Mesendoderm (in vitro differentiated cells): Measurements from ENCODE around the gene PPFIBP2.

Experiments used
- DNase-seq: peaks from one replicate; pipeline ENCODE4 v3.0.0; 2013
- H2AK5ac ChIP-seq: 2 replicates; pipeline ENCODE4 v1.6.1; 2013; ENCODE audit warnings: low read length, inconsistent platforms
- H2BK120ac ChIP-seq: 2 replicates; pipeline ENCODE4 v1.6.1; 2013; ENCODE audit warnings: low read depth, mild to moderate bottlenecking, low read length, moderate library complexity, mixed read lengths
- H2BK15ac ChIP-seq: replicated peaks from 2 replicates; pipeline ENCODE4 v1.6.1; 2013; ENCODE audit warnings: low read depth, mild to moderate bottlenecking, moderate library complexity
- H2BK5ac ChIP-seq: 2 replicates; pipeline ENCODE4 v1.6.1; 2013; ENCODE audit warnings: low read length, inconsistent platforms
- H3K18ac ChIP-seq: 2 replicates; pipeline ENCODE4 v1.6.1; 2013; ENCODE audit warnings: mild to moderate bottlenecking, low read length, mixed read lengths
- H3K23ac ChIP-seq: one replicate; pipeline ENCODE4 v1.6.1; 2013; ENCODE audit warnings: low read length
- H3K27ac ChIP-seq: 2 replicates; pipeline ENCODE4 v1.5.1; 2013; ENCODE audit warnings: low read depth, mild to moderate bottlenecking, inconsistent platforms, low read length, moderate library complexity
- H3K27me3 ChIP-seq: 2 replicates; pipeline ENCODE4 v1.6.1; 2013; ENCODE audit warnings: low read length, control low read depth, mild to moderate bottlenecking, inconsistent platforms; ENCODE audit not compliant: insufficient read depth, poor library complexity
- H3K36me3 ChIP-seq: 2 replicates; pipeline ENCODE4 v1.6.1; 2013; ENCODE audit warnings: low read length, inconsistent platforms; ENCODE audit not compliant: control insufficient read depth, insufficient read depth
- H3K4ac ChIP-seq: one replicate; pipeline ENCODE4 v1.6.1; 2013; ENCODE audit warnings: low read depth, mild to moderate bottlenecking, low read length, moderate library complexity
- H3K4me1 ChIP-seq: 2 replicates; pipeline ENCODE4 v1.6.1; 2013; ENCODE audit warnings: low read depth, low read length, inconsistent platforms; ENCODE audit not compliant: control insufficient read depth
- H3K4me2 ChIP-seq: 2 replicates; pipeline ENCODE4 v1.6.1; 2013; ENCODE audit warnings: low read length
- H3K4me3 ChIP-seq: 2 replicates; pipeline ENCODE4 v1.5.1; 2013; ENCODE audit warnings: mild to moderate bottlenecking, low read length
- H3K56ac ChIP-seq: one replicate; pipeline ENCODE4 v1.6.1; 2013; ENCODE audit warnings: low read length
- H3K79me1 ChIP-seq: 2 replicates; pipeline ENCODE4 v1.6.1; 2013; ENCODE audit warnings: low read length, inconsistent platforms
- H3K79me2 ChIP-seq: 2 replicates; pipeline ENCODE4 v1.6.1; 2013; ENCODE audit warnings: mild to moderate bottlenecking, low read length; ENCODE audit not compliant: control insufficient read depth, insufficient read depth
- H3K9ac ChIP-seq: 2 replicates; pipeline ENCODE4 v1.6.1; 2013; ENCODE audit warnings: low read length, inconsistent platforms
- H4K5ac ChIP-seq: one replicate; pipeline ENCODE4 v1.6.1; 2013; ENCODE audit warnings: low read length
- H4K8ac ChIP-seq: one replicate; pipeline ENCODE4 v1.6.1; 2013; ENCODE audit warnings: low read depth, mild to moderate bottlenecking, control low read depth, low read length, moderate library complexity
- WGBS: extraction: QIAGEN DNeasy Blood & Tissue Kit; methylation state at CpG from one replicate; pipeline ENCODE4 v1.1.7; 2013; ENCODE audit warnings: low lambda C conversion rate, missing lambda C conversion rate; ENCODE audit not compliant: insufficient coverage; ENCODE audit errors: extremely low coverage; 5-methylcytosine and 5-hydroxymethylcytosine counted together

The PPFIBP2 gene

GRCh38 chr11:7559398-7560283 lies 45.8 kb downstream of the PPFIBP2 start:
- Histone ChIP-seq H2AK5ac (no peak overlapping the region), H3K23ac (no peak overlapping the region), H3K36me3 (no peaks in the 10 kb centered on the region), H3K9ac (no peak overlapping the region), H3K56ac (no peak overlapping the region), H2BK15ac (no peak overlapping the region), H3K79me1 (no peaks in the 10 kb centered on the region), H2BK120ac (no peak overlapping the region), H3K4me3 (no peak overlapping the region), H3K4me1 (no peaks in the 10 kb centered on the region), H4K8ac (no peak overlapping the region), H3K79me2 (no peaks in the 10 kb centered on the region), H3K4me2 (no peak overlapping the region), H2BK5ac (no peak overlapping the region), H3K27ac (no peak overlapping the region), H3K18ac (no peak overlapping the region), H4K5ac (no peak overlapping the region), H3K4ac (no peak overlapping the region), H3K27me3 (no peaks in the 10 kb centered on the region)
- DNase-seq, result no peak
- no CpG with 5 or more reads among the region's 4 CpGs for WGBS

- Histone ChIP-seq H3K79me1 (no peaks in the 10 kb centered on the region), H2BK5ac (no peak overlapping the region), H4K5ac (no peak overlapping the region), H3K36me3 (no peaks in the 10 kb centered on the region), H2BK120ac (no peak overlapping the region), H3K27ac (no peak overlapping the region), H3K18ac (no peak overlapping the region), H3K27me3 (no peaks in the 10 kb centered on the region), H3K56ac (no peak overlapping the region), H3K4me2 (no peak overlapping the region), H3K9ac (no peak overlapping the region), H3K4ac (no peak overlapping the region), H3K79me2 (no peaks in the 10 kb centered on the region), H4K8ac (no peak overlapping the region), H3K23ac (no peak overlapping the region), H2BK15ac (no peak overlapping the region), H2AK5ac (no peak overlapping the region), H3K4me3 (no peak overlapping the region), H3K4me1 (no peaks in the 10 kb centered on the region)
- no peak for DNase-seq
- no CpG with 5 or more reads among the region's 2 CpGs for WGBS
Observed at GRCh38 chr11:7561562-7561961, 47.8 kb downstream of the PPFIBP2 start.

GRCh38 chr11:7563281-7563680 lies 49.5 kb downstream of the PPFIBP2 start:
- Histone ChIP-seq H3K56ac (no peak overlapping the region), H4K8ac (no peak overlapping the region), H3K18ac (no peak overlapping the region), H3K27me3 (no peaks in the 10 kb centered on the region), H2BK15ac (no peak overlapping the region), H2BK5ac (no peak overlapping the region), H3K9ac (no peak overlapping the region), H2AK5ac (no peak overlapping the region), H3K4me3 (no peak overlapping the region), H3K4ac (no peak overlapping the region), H2BK120ac (no peak overlapping the region), H3K79me2 (no peaks in the 10 kb centered on the region), H3K23ac (no peak overlapping the region), H3K4me2 (no peak overlapping the region), H3K27ac (no peak overlapping the region), H3K36me3 (no peaks in the 10 kb centered on the region), H3K79me1 (no peaks in the 10 kb centered on the region), H3K4me1 (no peaks in the 10 kb centered on the region), H4K5ac (no peak overlapping the region)
- no CpG with 5 or more reads among the region's 2 CpGs for WGBS
- no peak for DNase-seq

DNA sequence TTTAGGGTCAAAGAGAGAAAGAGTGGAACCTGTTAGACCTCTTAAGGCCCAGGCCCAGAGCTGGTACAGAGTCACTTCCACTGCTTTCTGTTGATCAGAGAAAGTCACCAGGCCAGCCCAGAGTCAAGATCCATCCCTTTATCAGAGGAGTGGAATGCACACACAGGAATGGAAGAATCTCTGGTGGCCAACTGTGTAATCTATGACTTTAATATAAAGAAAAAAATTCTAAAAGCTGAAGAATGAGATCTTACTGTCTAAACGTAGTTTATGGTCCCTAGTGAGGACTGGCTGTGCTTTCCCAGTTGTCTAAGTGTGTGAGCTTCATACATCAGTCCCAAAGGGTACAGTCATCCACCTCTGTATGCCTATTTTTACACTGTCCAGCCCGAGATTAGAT lies 51.0 kb downstream of the PPFIBP2 start:
- WGBS, result no CpG with 5 or more reads among the region's 2 CpGs
- no peak overlapping the region for H4K8ac ChIP-seq
- no peak overlapping the region for H3K4me2 ChIP-seq
- DNase-seq, result no peak
- H4K5ac ChIP-seq, result no peak overlapping the region
- H2BK5ac ChIP-seq, result no peak overlapping the region
- H3K23ac ChIP-seq, result no peak overlapping the region
- no peaks in the 10 kb centered on the region for H3K79me2 ChIP-seq
- H3K4me1 ChIP-seq, result no peaks in the 10 kb centered on the region
- no peak overlapping the region for H2AK5ac ChIP-seq
- H2BK15ac ChIP-seq, result no peak overlapping the region
- no peak overlapping the region for H2BK120ac ChIP-seq
- no peak overlapping the region for H3K4me3 ChIP-seq
- no peak overlapping the region for H3K56ac ChIP-seq
- H3K18ac ChIP-seq, result no peak overlapping the region
- no peaks in the 10 kb centered on the region for H3K36me3 ChIP-seq
- no peaks in the 10 kb centered on the region for H3K27me3 ChIP-seq
- no peak overlapping the region for H3K9ac ChIP-seq
- no peak overlapping the region for H3K4ac ChIP-seq
- no peak overlapping the region for H3K27ac ChIP-seq
- H3K79me1 ChIP-seq, result no peaks in the 10 kb centered on the region

GRCh38 chr11:7567311-7567710 lies 53.5 kb downstream of the PPFIBP2 start:
- Histone ChIP-seq H3K23ac (no peak overlapping the region), H3K4me1 (peaks cover 6% of the 10 kb centered on the region), H3K4ac (no peak overlapping the region), H2AK5ac (no peak overlapping the region), H3K27me3 (no peaks in the 10 kb centered on the region), H4K5ac (no peak overlapping the region), H3K4me3 (no peak overlapping the region), H2BK120ac (no peak overlapping the region), H2BK5ac (no peak overlapping the region), H3K27ac (no peak overlapping the region), H4K8ac (no peak overlapping the region), H3K79me1 (no peaks in the 10 kb centered on the region), H3K18ac (no peak overlapping the region), H3K4me2 (no peak overlapping the region), H3K79me2 (no peaks in the 10 kb centered on the region), H3K9ac (no peak overlapping the region), H3K36me3 (no peaks in the 10 kb centered on the region), H3K56ac (no peak overlapping the region), H2BK15ac (no peak overlapping the region)
- no peak for DNase-seq
- no CpG with 5 or more reads among the region's 1 CpG for WGBS

DNA sequence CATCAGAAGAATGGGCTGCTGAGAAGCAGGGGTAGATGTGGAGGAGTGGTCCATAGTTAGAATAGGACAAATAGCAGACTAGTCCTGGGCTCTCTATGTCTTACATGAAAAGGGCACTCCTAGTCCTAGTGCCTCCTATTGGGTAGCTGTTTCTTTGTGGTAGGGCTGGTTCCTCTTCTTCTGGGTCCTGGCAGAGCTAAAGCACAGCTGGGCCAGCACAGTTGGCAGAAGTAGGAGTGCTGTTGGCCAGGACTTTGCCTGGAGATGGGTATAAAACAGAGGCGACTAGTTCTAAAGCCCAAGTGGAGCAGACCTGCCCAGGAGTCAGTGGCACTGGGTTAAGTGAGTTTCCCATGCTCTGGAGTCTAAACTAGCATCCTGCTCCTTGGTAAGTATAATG lies 55.2 kb downstream of the PPFIBP2 start:
- Histone ChIP-seq H3K27me3 (no peaks in the 10 kb centered on the region), H3K36me3 (no peaks in the 10 kb centered on the region), H2BK120ac (no peak overlapping the region), H3K4me3 (no peak overlapping the region), H2BK5ac (no peak overlapping the region), H3K27ac (no peak overlapping the region), H3K18ac (no peak overlapping the region), H3K56ac (no peak overlapping the region), H2BK15ac (no peak overlapping the region), H3K9ac (no peak overlapping the region), H4K8ac (no peak overlapping the region), H3K4me1 (peaks cover 16% of the 10 kb centered on the region), H4K5ac (no peak overlapping the region), H2AK5ac (no peak overlapping the region), H3K79me1 (no peaks in the 10 kb centered on the region), H3K4me2 (no peak overlapping the region), H3K23ac (no peak overlapping the region), H3K4ac (no peak overlapping the region), H3K79me2 (no peaks in the 10 kb centered on the region)
- DNase-seq, result no peak
- WGBS, result no CpG with 5 or more reads among the region's 1 CpG
